C4-2B (cell line): Measurements from ENCODE around the gene ARHGEF4.

Experiments used
- H3K27ac ChIP-seq: fragments of 450-650 bp; 2 replicates; pipeline ENCODE4 v1.5.1; 2017
- ZFX ChIP-seq: fragments of 450-650 bp; IDR thresholded peaks from 2 replicates; pipeline ENCODE4 v1.6.1; 2017
- TF ChIP-seq, protein P1 (sequence below): fragments of 450-650 bp; conservative IDR thresholded peaks from 2 replicates; pipeline ENCODE4 v1.5.1; 2017; ENCODE audit warnings: mild to moderate bottlenecking

Gene ARHGEF4

GRCh38 chr2:131034122-131035051, 197.7 kb downstream of the ARHGEF4 start:
- no peak overlapping the region for H3K27ac ChIP-seq
- TF ChIP-seq ZFX: no peak
- TF ChIP-seq, protein P1, sequence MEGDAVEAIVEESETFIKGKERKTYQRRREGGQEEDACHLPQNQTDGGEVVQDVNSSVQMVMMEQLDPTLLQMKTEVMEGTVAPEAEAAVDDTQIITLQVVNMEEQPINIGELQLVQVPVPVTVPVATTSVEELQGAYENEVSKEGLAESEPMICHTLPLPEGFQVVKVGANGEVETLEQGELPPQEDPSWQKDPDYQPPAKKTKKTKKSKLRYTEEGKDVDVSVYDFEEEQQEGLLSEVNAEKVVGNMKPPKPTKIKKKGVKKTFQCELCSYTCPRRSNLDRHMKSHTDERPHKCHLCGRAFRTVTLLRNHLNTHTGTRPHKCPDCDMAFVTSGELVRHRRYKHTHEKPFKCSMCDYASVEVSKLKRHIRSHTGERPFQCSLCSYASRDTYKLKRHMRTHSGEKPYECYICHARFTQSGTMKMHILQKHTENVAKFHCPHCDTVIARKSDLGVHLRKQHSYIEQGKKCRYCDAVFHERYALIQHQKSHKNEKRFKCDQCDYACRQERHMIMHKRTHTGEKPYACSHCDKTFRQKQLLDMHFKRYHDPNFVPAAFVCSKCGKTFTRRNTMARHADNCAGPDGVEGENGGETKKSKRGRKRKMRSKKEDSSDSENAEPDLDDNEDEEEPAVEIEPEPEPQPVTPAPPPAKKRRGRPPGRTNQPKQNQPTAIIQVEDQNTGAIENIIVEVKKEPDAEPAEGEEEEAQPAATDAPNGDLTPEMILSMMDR: no peak

DNA sequence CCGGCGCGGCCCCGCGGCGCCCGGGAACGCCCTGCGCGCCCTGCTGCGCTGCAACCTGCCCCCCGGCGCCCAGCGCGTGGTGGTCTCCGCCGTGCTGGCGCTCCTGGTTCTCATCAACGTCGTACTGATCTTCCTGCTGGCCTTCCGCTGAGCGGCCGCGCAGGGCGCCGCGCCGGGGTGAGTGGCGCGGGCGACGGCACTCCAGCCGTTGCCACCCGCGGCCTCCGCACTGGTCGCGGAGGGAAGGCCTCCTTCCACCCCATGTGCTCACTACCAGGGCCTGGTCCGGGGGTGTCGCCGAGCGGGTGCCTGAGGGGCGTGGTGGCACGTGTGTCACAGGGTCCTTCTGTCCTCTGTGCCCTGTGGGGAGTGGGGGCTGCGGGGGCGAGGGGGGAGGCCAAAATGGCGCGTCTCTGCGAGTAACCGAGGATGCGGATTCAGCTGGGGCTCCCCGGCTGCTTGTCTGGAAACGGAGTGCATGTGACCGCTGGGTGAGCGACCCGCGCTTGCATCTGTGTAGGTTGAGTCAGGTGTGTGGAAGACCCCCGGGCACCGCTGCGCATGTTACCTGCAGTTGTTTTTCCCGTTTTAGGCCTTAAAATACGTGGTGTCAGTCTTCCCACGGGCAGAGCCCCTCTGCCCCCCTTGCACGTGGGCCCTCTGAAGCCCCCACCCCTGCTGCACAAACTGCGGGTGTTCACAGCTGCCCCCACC, 198.6 kb downstream of the ARHGEF4 start:
- TF ChIP-seq ZFX: no peak
- TF ChIP-seq, protein P1: no peak
- no peak overlapping the region for H3K27ac ChIP-seq

DNA sequence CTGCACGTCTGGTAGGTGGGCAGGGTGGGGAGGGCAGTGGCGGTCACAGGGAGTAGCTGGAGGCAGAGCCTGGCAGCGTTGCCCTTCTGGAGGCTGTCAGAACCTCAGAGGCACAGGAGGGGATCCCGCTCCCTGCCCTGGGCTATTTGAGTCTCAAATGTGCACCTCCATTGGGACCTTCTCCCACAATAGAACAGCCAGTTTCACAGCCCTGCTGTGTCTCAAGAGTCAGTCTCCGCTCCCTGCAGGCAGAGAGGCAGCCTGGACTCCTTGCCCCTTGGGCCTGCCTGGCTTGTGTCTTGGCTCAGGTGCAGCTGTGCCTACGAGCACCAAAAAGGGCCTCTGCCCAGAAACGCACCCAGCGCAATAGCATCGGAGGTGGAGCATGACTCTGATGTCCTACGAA, 199.1 kb downstream of the ARHGEF4 start:
- no peak overlapping the region for H3K27ac ChIP-seq
- TF ChIP-seq, protein P1: no peak
- no peak for TF ChIP-seq ZFX

DNA sequence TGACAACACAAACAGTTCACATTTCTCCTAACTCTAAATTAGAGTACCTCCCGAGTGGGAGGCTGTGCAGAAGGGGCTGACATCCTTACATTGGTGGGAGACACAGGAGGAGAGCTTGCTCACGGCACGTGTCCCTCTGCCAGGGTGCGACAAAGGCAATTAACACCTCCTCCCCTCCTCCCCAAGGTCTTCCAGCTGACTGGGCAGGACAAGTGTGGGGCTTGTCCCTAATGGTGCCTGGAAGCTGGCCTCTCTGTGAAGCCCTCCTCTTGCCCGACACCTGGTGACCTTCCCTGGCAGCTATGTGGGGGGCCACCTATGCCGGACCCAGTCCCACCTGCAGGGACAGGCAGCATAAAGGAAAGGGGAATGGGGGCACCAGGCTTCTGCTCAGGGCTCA, 199.6 kb downstream of the ARHGEF4 start:
- TF ChIP-seq ZFX: no peak
- TF ChIP-seq, protein P1: no peak
- H3K27ac ChIP-seq: no peak overlapping the region

- no peak overlapping the region for H3K27ac ChIP-seq
- TF ChIP-seq, protein P1: no peak
- TF ChIP-seq ZFX: no peak
Observed at GRCh38 chr2:131036696-131037397, 200.1 kb downstream of the ARHGEF4 start.

- H3K27ac ChIP-seq: no peak overlapping the region
- TF ChIP-seq, protein P1: no peak
Observed at GRCh38 chr2:131037398-131038257, 200.9 kb downstream of the ARHGEF4 start.
